K562 (cell line): ENCODE results near the gene STOX1. TPM values are rescaled to one million over a fixed set of nuclear protein-coding genes. Genes with fewer than 3 reads are reported as not detected.

Source experiments
- CBFA2T2 ChIP-seq: fragments of 450-650 bp; conservative IDR thresholded peaks from 2 replicates; pipeline ENCODE4 v1.6.1; 2017; ENCODE audit warnings: mild to moderate bottlenecking
- CHCHD3 ChIP-seq: fragments of 250-450 bp; sonication (Bioruptor Pico); IDR thresholded peaks from 2 replicates; pipeline ENCODE4 v2.1.2; 2022; ENCODE audit warnings: mild to moderate bottlenecking
- PPARD ChIP-seq: fragments of 250-450 bp; sonication (Bioruptor Pico); IDR thresholded peaks from 2 replicates; pipeline ENCODE4 v1.8.0; 2022; ENCODE audit warnings: inconsistent platforms, mild to moderate bottlenecking, moderate library complexity
- REST ChIP-seq, 2 experiments: fragments of 450-650 bp; formaldehyde crosslinking in 1 of 2; IDR thresholded peaks; 2 replicates each; pipeline versions ENCODE4 v1.4.0 to v1.6.1; 2014 to 2020; ENCODE audit warnings: mild to moderate bottlenecking in 2 of 2, borderline replicate concordance in 1 of 2, low read depth in 1 of 2
- SIN3B ChIP-seq: fragments of 450-650 bp; IDR thresholded peaks from 2 replicates; pipeline ENCODE4 v1.6.1; 2017; ENCODE audit warnings: low read depth, mild to moderate bottlenecking, moderate library complexity
- SIRT6 ChIP-seq: IDR thresholded peaks from one replicate; pipeline ENCODE4 v1.6.1; 2012; ENCODE audit warnings: low read depth, mild to moderate bottlenecking, control low read depth, inconsistent platforms, low read length, moderate library complexity
- SMARCB1 ChIP-seq: IDR thresholded peaks from 2 replicates; pipeline ENCODE4 v1.6.1; 2011; ENCODE audit warnings: improper control_type of control experiment, low read depth; ENCODE audit not compliant: insufficient read length
- ZNF121 ChIP-seq: sonication (generic); formaldehyde crosslinking; conservative IDR thresholded peaks from 2 replicates; pipeline ENCODE4 v1.8.0; 2022; ENCODE audit warnings: missing genetic modification reagents
- ZNF830 ChIP-seq: fragments of 250-450 bp; sonication (Bioruptor Pico); IDR thresholded peaks from 2 replicates; pipeline ENCODE4 v1.5.0; 2021; ENCODE audit warnings: mild to moderate bottlenecking
- polyA plus RNA-seq, 8 experiments: library from polyadenylated mRNA; depleted of rRNA in 4 of 8; stranded (reverse) in 5 of 8; unstranded in 3 of 8; fragments of >200 nt; fragmentation: Nextera tagmentation in 2 of 8; fragmentation: Illumina TruSeq in 1 of 8; extraction: Ambion mirVana in 2 of 8; extraction: Trizol in 1 of 8; gene quantifications; 2 replicates each; pipeline versions ENCODE4 v1.2.1 to v1.2.3, GENCODE V29; 2011 to 2014; ENCODE audit warnings: inconsistent platforms in 1 of 8, missing spikeins in 1 of 8
- total RNA-seq, 7 experiments: library from RNA; depleted of rRNA in 6 of 7; stranded (reverse); fragments of >200 nt in 6 of 7; fragmentation: Illumina TruSeq in 2 of 7; extraction: Trizol in 2 of 7; gene quantifications; 2 replicates each; pipeline versions ENCODE4 v1.2.1 to v1.2.3, GENCODE V29; 2011 to 2021; ENCODE audit warnings: low replicate concordance in 1 of 7
- TF ChIP-seq, protein P1 (sequence below): fragments of 450-650 bp; IDR thresholded peaks from one replicate; pipeline ENCODE4 v1.6.1; 2018; ENCODE audit warnings: mild to moderate bottlenecking, moderate library complexity; ENCODE audit not compliant: partially characterized antibody
- TF ChIP-seq, protein P2 (sequence below): fragments of 200-800 bp; sonication (Bioruptor generic); IDR thresholded peaks from 2 replicates; pipeline ENCODE4 v1.6.1; 2017; ENCODE audit warnings: missing genetic modification characterization, missing compliant biosample characterization

STOX1 gene
- total and polyA plus RNA-seq, 9 of the 15 experiments (the other 6 are each of a cell fraction or from before 2014, with no cell fraction given) = 0.09 to 0.87 (median 0.29) TPM

GRCh38 chr10:68901105-68901927 lies 74.0 kb downstream of the STOX1 start, which contains the start of gene DDX50 (continued):
- TF ChIP-seq REST (IDR thresholded peaks at IDR 0.05; ENCODE audit: borderline replicate concordance) (peak; percentile 52; the same call in 1 of the 2 replicates), REST (CRISPR knock-in tag; IDR thresholded peaks at IDR 0.05; ENCODE audit: low read depth) (no peak), CBFA2T2 (no peak), SMARCB1 (no peak), CHCHD3 (0 out of 2 replicates have a peak, but pooled peaks have one; percentile 53), PPARD (no peak), ZNF121 (CRISPR knock-in tag) (no peak), SIN3B (peak; percentile 37; the same call in 1 of the 2 replicates), SIRT6 (no peak), ZNF830 (CRISPR knock-in tag) (no peak)
- TF ChIP-seq, protein P1, sequence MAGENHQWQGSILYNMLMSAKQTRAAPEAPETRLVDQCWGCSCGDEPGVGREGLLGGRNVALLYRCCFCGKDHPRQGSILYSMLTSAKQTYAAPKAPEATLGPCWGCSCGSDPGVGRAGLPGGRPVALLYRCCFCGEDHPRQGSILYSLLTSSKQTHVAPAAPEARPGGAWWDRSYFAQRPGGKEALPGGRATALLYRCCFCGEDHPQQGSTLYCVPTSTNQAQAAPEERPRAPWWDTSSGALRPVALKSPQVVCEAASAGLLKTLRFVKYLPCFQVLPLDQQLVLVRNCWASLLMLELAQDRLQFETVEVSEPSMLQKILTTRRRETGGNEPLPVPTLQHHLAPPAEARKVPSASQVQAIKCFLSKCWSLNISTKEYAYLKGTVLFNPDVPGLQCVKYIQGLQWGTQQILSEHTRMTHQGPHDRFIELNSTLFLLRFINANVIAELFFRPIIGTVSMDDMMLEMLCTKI = no peak
- TF ChIP-seq, protein P2, sequence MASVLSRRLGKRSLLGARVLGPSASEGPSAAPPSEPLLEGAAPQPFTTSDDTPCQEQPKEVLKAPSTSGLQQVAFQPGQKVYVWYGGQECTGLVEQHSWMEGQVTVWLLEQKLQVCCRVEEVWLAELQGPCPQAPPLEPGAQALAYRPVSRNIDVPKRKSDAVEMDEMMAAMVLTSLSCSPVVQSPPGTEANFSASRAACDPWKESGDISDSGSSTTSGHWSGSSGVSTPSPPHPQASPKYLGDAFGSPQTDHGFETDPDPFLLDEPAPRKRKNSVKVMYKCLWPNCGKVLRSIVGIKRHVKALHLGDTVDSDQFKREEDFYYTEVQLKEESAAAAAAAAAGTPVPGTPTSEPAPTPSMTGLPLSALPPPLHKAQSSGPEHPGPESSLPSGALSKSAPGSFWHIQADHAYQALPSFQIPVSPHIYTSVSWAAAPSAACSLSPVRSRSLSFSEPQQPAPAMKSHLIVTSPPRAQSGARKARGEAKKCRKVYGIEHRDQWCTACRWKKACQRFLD (CRISPR knock-in tag) = no peak; the same call in 1 of the 2 replicates
